Right lung (tissue), 5 donors: Measurements from ENCODE around the gene WDR33. TPM values are rescaled to one million over a fixed set of nuclear protein-coding genes. Genes with fewer than 3 reads are reported as not detected.

ENCODE experiments used
- DNase-seq, 2 donors: peaks; one replicate each; pipeline ENCODE4 v3.0.0-alpha.2; 2013
- polyA plus RNA-seq, 5 donors: library from polyadenylated mRNA; unstranded; fragments of 120-200 nt; gene quantifications; one replicate each; pipeline versions ENCODE4 v1.2.1 to v1.2.3, GENCODE V29; 2013; ENCODE audit warnings: inconsistent platforms in 1 of 5, low replicate concordance in 1 of 5; ENCODE audit not compliant: insufficient read length in 5 of 5, insufficient read depth in 1 of 5

Gene WDR33
- polyA plus RNA-seq, 5 donors, result 42.1 to 61.9 (median 54.5) TPM

- DNase-seq, result no peak
These were observed 152.1 kb downstream of the WDR33 start for GRCh38 chr2:127658641-127659407.

- no peak for DNase-seq
These were observed 152.8 kb downstream of the WDR33 start for GRCh38 chr2:127658146-127658545.

GRCh38 chr2:127657232-127657595 lies 153.8 kb downstream of the WDR33 start:
- no peak for DNase-seq

GRCh38 chr2:127656569-127657231 lies 154.3 kb downstream of the WDR33 start:
- no peak for DNase-seq

- DNase-seq, result no peak
These were observed 155.5 kb downstream of the WDR33 start for GRCh38 chr2:127655209-127656073.

- no peak for DNase-seq
These were observed 156.2 kb downstream of the WDR33 start for GRCh38 chr2:127654838-127655175.

GRCh38 chr2:127654084-127654837 lies 156.7 kb downstream of the WDR33 start:
- DNase-seq, result no peak

GRCh38 chr2:127653421-127654083 lies 157.4 kb downstream of the WDR33 start:
- no peak for DNase-seq

- DNase-seq, result no peak
These were observed 158.1 kb downstream of the WDR33 start for GRCh38 chr2:127652786-127653357.

GRCh38 chr2:127651971-127652550 lies 158.9 kb downstream of the WDR33 start:
- no peak for DNase-seq

- no peak for DNase-seq
These were observed 159.6 kb downstream of the WDR33 start for GRCh38 chr2:127651381-127651809.

Other genes starting within 250 kb of the WDR33 start
- 1 to 10 TPM in 3 of 5 donors, under 1 TPM in 2; 0.74 to 3.3 (median 1.3) TPM for gene GPR17, start 165.0 kb downstream of the WDR33 start, polyA plus RNA-seq
- 10 to 100 TPM; 19.1 to 36.9 (median 25.1) TPM for gene LIMS2, start 135.6 kb downstream of the WDR33 start, polyA plus RNA-seq
- 1 to 10 TPM in 1 of 5 donors, not detected in 4; 1.6 TPM for gene SFT2D3, start 109.7 kb downstream of the WDR33 start, polyA plus RNA-seq
- 10 to 100 TPM; 32.5 to 38.0 (median 35.3) TPM for gene POLR2D, start 47.0 kb upstream of the WDR33 start, polyA plus RNA-seq
- gene AMMECR1L, start 74.8 kb upstream of the WDR33 start, polyA plus RNA-seq, result 10 to 100 TPM; 20.9 to 25.2 (median 23.5) TPM
- 10 to 100 TPM; 22.1 to 26.8 (median 23.1) TPM for gene SAP130, start 216.9 kb upstream of the WDR33 start, polyA plus RNA-seq